HG02970 (cell line): ENCODE data around the gene SDK1.
"Not testable (repeated sequence)": the region's sequence is repeated elsewhere in the genome, so short reads cannot be mapped to it uniquely, and the experiment has no call there.

Source experiments
- ATAC-seq: cut with Tn5 transposase; IDR thresholded peaks from one replicate; pipeline ENCODE4 v1.9.1; 2021; ENCODE audit warnings: mild to moderate bottlenecking, moderate library complexity, moderate number of reproducible peaks; ENCODE audit not compliant: unreplicated experiment, low FRiP score

The SDK1 gene

DNA sequence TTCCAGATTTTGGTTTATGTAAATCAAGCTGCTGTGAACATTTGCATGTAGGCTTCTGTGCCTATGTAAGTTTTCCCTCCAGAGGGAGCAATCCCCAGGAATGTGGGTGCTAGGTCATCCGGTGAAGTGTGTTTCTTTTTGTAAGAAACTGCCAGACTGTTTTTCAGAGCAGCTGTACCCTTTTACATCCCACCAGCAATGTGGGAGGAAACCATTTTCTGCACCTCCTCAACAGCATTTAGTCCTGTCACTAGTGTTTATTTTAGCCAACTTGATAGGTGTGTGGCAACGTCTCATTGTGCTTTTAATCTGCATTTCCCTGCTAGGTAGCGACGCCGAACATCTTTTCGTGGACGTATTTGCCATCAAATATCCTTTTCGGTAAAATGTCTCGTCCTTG is 985.3 kb downstream of the SDK1 start:
- ATAC-seq: no peak

- ATAC-seq: no peak
Measured at GRCh38 chr7:4288791-4289394, 987.8 kb downstream of the SDK1 start.

- ATAC-seq: no peak
Measured at GRCh38 chr7:4297165-4297917, 996.3 kb downstream of the SDK1 start.

DNA sequence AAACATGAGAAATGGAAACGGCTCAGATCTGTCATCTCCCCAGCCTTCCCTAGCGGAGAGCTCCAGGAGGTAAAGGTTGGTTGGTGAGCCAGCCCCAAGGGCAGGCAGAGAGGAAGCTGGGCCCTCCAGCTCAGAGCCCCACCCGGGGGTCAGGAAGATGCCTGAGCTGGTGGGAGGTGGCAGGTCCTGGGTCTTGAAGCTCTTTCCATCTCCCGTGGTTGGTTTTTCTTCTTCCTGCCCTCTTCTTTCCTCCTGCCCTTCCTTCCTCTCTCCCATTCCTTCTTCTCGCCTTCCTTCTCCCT is 996.8 kb downstream of the SDK1 start:
- no peak for ATAC-seq

DNA sequence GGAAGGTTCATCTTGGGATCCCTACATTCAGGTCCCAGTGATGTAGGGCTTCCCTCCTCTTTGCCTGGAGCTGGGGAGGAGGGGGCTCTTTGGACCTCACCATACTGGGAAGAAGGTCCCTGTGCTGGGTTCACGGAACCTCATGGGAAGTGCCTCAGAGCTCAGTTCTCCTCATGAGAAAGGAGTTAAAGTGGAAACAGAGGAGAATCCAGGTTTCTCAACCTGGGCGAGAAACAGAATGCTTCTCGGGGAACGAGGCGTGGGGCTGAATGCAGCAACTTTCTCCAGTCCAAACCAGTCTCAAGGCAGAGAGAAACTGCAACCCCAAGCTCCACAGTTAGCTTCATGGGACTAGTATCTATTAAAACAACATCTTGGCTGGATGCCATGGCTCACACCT is 998.4 kb downstream of the SDK1 start:
- no peak for ATAC-seq

DNA sequence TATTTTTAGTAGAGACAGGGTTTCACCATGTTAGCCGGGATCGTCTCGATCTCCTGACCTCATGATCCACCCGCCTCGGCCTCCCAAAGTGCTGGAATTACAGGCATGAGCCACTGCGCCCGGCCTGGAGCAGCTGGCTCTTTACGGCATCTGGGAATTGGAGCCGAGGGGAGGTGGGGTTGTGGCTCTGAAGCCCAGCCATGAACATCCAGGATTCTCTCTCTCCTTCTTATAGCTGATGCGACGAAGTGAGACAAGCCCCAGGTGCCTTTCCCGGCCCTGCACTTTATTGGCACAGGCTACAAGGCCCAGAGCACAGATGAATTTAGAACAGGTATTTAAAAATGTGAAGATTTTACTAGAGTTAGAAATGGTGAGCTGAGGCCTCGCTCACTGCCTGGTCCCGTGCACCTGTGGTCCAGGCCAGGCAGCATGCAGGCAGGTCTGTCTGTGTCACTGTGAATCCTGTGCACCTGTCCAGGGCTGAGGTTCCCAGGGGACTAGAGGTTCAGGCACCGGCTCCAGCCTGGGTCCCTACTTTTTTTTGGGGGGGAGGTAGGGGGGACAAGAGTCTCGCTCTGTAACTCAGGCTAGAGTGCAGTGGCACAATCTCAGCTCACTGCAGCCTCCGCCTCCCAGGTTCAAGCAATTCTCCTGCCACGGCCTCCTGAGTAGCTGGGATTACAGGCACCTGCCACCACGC is 1001.3 kb downstream of the SDK1 start:
- no peak for ATAC-seq

DNA sequence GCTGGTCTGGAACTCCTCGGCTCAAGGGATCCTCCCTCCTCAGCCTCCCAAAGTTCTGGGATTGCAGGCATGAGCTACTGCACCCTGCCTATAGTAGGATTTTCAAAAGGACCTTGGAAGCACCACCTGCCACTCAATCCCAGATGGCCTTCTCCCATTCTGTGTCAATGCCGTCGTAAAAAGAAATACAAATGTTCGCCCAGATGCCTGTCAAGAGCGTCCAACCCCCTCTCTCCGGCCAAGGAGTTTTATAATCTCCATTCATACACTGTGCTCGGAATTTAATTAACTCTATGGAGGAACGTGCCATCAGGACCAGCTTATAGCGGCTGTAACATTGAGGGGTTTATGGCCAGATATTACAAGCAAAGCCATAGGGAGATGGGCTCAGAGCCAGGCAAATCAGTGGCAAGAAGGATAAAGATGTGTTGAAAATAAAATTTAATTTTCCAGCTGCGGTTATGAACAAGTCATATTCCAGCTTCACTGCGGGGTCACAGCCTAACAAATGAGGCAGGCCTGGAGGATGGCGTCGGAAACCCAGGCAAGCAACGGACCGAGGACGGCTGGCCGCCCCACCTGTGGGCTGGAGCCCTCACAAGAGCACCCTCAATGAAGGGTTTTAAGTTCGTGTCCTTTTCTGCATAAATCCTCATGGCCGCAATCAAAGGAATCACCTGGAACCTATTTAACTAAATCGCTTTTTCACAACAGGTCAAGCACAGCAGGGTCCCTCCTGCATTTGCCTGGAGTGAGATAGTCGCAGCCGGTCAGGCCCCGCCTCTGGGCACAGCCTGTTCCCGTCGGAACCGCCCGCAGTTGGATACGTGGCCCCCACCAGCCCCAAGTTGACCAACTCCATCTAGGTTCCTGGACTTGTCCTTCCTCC is 1006.5 kb downstream of the SDK1 start:
- no peak for ATAC-seq

GRCh38 chr7:4308205-4308590 is 1007.1 kb downstream of the SDK1 start:
- ATAC-seq: no peak

DNA sequence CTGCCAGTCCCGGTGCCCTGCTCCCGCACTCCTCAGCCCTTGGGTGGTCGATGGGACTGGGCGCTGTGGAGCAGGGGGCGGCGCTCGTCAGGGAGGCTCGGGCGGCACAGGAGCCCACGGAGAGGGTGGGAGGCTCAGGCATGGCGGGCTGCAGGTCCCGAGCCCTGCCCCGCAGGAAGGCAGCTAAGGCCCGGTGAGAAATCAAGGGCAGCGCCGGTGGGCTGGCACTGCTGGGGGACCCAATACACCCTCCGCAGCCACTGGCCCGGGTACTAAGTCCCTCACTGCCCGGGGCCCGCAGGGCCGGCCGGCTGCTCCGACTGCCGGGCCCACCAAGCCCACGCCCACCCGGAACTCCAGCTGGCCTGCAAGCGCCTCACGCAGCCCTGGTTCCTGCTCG is 1012.9 kb downstream of the SDK1 start:
- ATAC-seq: not testable (repeated sequence)

DNA sequence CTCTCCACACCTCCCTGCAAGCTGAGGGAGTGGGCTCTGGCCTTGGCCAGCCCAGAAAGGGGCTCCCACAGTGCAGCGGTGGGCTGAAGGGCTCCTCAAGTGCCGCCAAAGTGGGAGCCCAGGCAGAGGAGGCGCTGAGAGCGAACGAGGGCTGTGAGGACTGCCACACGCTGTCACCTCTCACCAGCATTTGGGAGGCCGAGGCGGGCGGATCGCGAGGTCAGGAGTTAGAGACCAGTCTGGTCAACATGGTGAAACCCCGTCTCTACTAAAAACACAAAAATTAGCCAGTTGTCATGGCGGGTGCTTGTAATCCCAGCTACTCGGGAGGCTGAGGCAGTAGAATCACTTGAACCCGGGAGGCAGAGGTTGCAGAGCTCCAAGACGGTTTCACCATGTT is 1013.3 kb downstream of the SDK1 start:
- not testable (repeated sequence) for ATAC-seq
